HG02571 (cell line): ENCODE data around the gene HOXC12.

Source experiments
- ATAC-seq: cut with Tn5 transposase; IDR thresholded peaks from one replicate; pipeline ENCODE4 v1.9.1; 2021; ENCODE audit warnings: mild to moderate bottlenecking, moderate library complexity; ENCODE audit not compliant: unreplicated experiment

Gene HOXC12

GRCh38 chr12:54006559-54007220 lies 52.0 kb downstream of the HOXC12 start:
- ATAC-seq = no peak

- ATAC-seq = no peak
Measured at GRCh38 chr12:54007538-54008259, 53.0 kb downstream of the HOXC12 start.

DNA sequence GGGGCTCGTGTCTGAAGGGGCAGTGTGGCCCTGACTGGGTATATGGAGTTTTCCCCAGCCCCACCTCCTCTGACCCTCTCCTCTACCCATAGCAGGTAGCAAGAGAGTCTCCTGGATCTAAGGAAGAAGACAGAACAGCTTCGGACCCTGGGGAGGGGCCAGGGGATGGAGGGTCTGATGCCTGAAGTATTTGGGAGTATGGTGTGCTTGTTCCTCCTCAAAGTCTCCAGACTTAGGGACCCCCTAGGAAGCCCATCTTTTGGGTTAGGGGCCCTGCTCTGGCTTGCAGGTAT lies 53.5 kb downstream of the HOXC12 start:
- ATAC-seq = no peak
